IMR-90 (cell line): Measurements from ENCODE around the gene SLC25A30. TPM values are rescaled to one million over a fixed set of nuclear protein-coding genes. Genes with fewer than 3 reads are reported as not detected.

Experiments
- ATAC-seq: fragments of 200-7000 bp; cut with Tn5 transposase; 2 replicates; pipeline ENCODE4 v1.9.1; 2020; ENCODE audit warnings: low read depth, mild to moderate bottlenecking, moderate library complexity
- BruUV-seq: library from RNA; stranded (reverse); fragments of 400-500 nt; replicated peaks from 2 replicates; lab custom pipeline; 2021; lab: Mats Ljungman, UMichigan
- CTCF ChIA-PET: fragments of 300-600 bp; formaldehyde crosslinking; extraction: SDS; loops from one replicate; lab custom pipeline; 2021; ENCODE audit warnings: antibody characterized with exemption; lab: Yijun Ruan, JAX
- POLR2A ChIA-PET: fragments of 300-600 bp; sonication (Branson Sonifier 250); formaldehyde crosslinking; loops from one replicate; lab custom pipeline; 2022; ENCODE audit warnings: antibody characterized with exemption; ENCODE audit not compliant: unreplicated experiment; lab: Charles Lee
- DNase-seq: peaks from one replicate; pipeline ENCODE4 v3.0.0; 2013
- H2AFZ ChIP-seq: replicated peaks from 2 replicates; pipeline ENCODE3; 2013; ENCODE audit warnings: low read length, mild to moderate bottlenecking; ENCODE audit not compliant: poor library complexity
- H2AK5ac ChIP-seq: 2 replicates; pipeline ENCODE4 v1.6.1; 2013; ENCODE audit warnings: low read depth, low read length, inconsistent platforms
- H2AK9ac ChIP-seq: replicated peaks from 2 replicates; pipeline ENCODE3; 2013; ENCODE audit warnings: mild to moderate bottlenecking, low read depth, low read length, moderate library complexity; ENCODE audit not compliant: poor library complexity
- H2BK120ac ChIP-seq: 2 replicates; pipeline ENCODE4 v1.6.1; 2013; ENCODE audit warnings: low read depth, low read length, inconsistent platforms
- H2BK15ac ChIP-seq: 3 replicates; pipeline ENCODE4 v1.6.1; 2013; ENCODE audit warnings: low read depth, low read length, inconsistent platforms
- H2BK20ac ChIP-seq: 2 replicates; pipeline ENCODE4 v1.6.1; 2013; ENCODE audit warnings: low read depth, mild to moderate bottlenecking, inconsistent platforms, low read length, moderate library complexity
- H2BK5ac ChIP-seq: 2 replicates; pipeline ENCODE4 v1.6.1; 2013; ENCODE audit warnings: mild to moderate bottlenecking, low read depth, low read length, inconsistent platforms; ENCODE audit not compliant: poor library complexity, severe bottlenecking
- H3K14ac ChIP-seq: replicated peaks from 2 replicates; pipeline ENCODE4 v1.6.1; 2013; ENCODE audit warnings: low read depth, low read length, inconsistent platforms
- H3K18ac ChIP-seq: 2 replicates; pipeline ENCODE4 v1.6.1; 2013; ENCODE audit warnings: low read depth, low read length, control low read depth
- H3K23ac ChIP-seq: 2 replicates; pipeline ENCODE4 v1.6.1; 2013; ENCODE audit warnings: low read depth, low read length, inconsistent platforms
- H3K27ac ChIP-seq: 2 replicates; pipeline ENCODE4 v1.5.1; 2013; ENCODE audit warnings: mild to moderate bottlenecking, control low read depth, low read length; ENCODE audit not compliant: insufficient read depth
- H3K27me3 ChIP-seq: 2 replicates; pipeline ENCODE4 v1.6.1; 2013; ENCODE audit warnings: low read length; ENCODE audit not compliant: control insufficient read depth, insufficient read depth
- H3K36me3 ChIP-seq: 2 replicates; pipeline ENCODE4 v1.6.1; 2013; ENCODE audit warnings: low read length, mixed read lengths; ENCODE audit not compliant: control insufficient read depth, insufficient read depth
- H3K4ac ChIP-seq: 2 replicates; pipeline ENCODE4 v1.6.1; 2013; ENCODE audit warnings: low read depth, low read length, inconsistent platforms
- H3K4me1 ChIP-seq: 2 replicates; pipeline ENCODE4 v1.6.1; 2013; ENCODE audit warnings: low read length, mixed read lengths; ENCODE audit not compliant: control insufficient read depth, insufficient read depth
- H3K4me2 ChIP-seq: 2 replicates; pipeline ENCODE4 v1.6.1; 2013; ENCODE audit warnings: low read depth, mild to moderate bottlenecking, control low read depth, low read length, moderate library complexity
- H3K4me3 ChIP-seq: 2 replicates; pipeline ENCODE4 v1.5.1; 2013; ENCODE audit warnings: low read depth, mild to moderate bottlenecking, control low read depth, low read length, moderate library complexity; ENCODE audit not compliant: insufficient read depth
- H3K56ac ChIP-seq: 2 replicates; pipeline ENCODE4 v1.6.1; 2013; ENCODE audit warnings: low read length, inconsistent platforms; ENCODE audit not compliant: insufficient read depth; ENCODE audit errors: extremely low read depth
- H3K79me1 ChIP-seq, 2 experiments: 2 replicates each; pipeline ENCODE4 v1.6.1; 2013; ENCODE audit warnings: low read length in 2 of 2, inconsistent platforms in 1 of 2, low read depth in 1 of 2
- H3K9ac ChIP-seq: 2 replicates; pipeline ENCODE4 v1.6.1; 2013; ENCODE audit warnings: low read depth, low read length, control low read depth
- H3K9me1 ChIP-seq: 2 replicates; pipeline ENCODE4 v1.6.1; 2013; ENCODE audit warnings: low read length, inconsistent platforms; ENCODE audit not compliant: insufficient read depth
- H3K9me3 ChIP-seq: 2 replicates; pipeline ENCODE4 v1.6.1; 2013; ENCODE audit warnings: low read length; ENCODE audit not compliant: control insufficient read depth, insufficient read depth
- H4K20me1 ChIP-seq: 2 replicates; pipeline ENCODE4 v1.6.1; 2013; ENCODE audit warnings: low read length, inconsistent platforms; ENCODE audit not compliant: insufficient read depth
- H4K5ac ChIP-seq: 2 replicates; pipeline ENCODE4 v1.6.1; 2013; ENCODE audit warnings: mild to moderate bottlenecking, low read depth, low read length, control low read depth
- H4K8ac ChIP-seq, 2 experiments: 2 replicates each; pipeline ENCODE4 v1.6.1; 2013; ENCODE audit warnings: low read depth in 2 of 2, low read length in 2 of 2, control low read depth in 1 of 2, inconsistent platforms in 1 of 2
- H4K91ac ChIP-seq: 2 replicates; pipeline ENCODE4 v1.6.1; 2013; ENCODE audit warnings: low read depth, low read length, inconsistent platforms; ENCODE audit not compliant: insufficient read depth
- BHLHE40 ChIP-seq: fragments of 150-350 bp; IDR thresholded peaks from 2 replicates; pipeline ENCODE4 v1.6.1; 2016; ENCODE audit warnings: mild to moderate bottlenecking, low read depth, low read length
- CEBPB ChIP-seq: IDR thresholded peaks from 2 replicates; pipeline ENCODE4 v1.6.1; 2012; ENCODE audit warnings: low read depth, low read length, improper control_type of control experiment
- CHD1 ChIP-seq: IDR thresholded peaks from 2 replicates; pipeline ENCODE4 v1.6.1; 2012; ENCODE audit warnings: low read depth, low read length, improper control_type of control experiment
- FOS ChIP-seq: fragments of 150-350 bp; IDR thresholded peaks from 2 replicates; pipeline ENCODE4 v1.6.1; 2016; ENCODE audit warnings: low read depth, low read length
- MAFK ChIP-seq: IDR thresholded peaks from 2 replicates; pipeline ENCODE4 v1.6.1; 2012; ENCODE audit warnings: low read depth, low read length, improper control_type of control experiment
- MAZ ChIP-seq: IDR thresholded peaks from 2 replicates; pipeline ENCODE4 v1.6.1; 2012; ENCODE audit warnings: low read depth, mild to moderate bottlenecking, low read length, improper control_type of control experiment, moderate library complexity, borderline replicate concordance
- MXI1 ChIP-seq: IDR thresholded peaks from 2 replicates; pipeline ENCODE4 v1.6.1; 2012; ENCODE audit warnings: low read depth, mild to moderate bottlenecking, low read length, moderate library complexity, borderline replicate concordance
- NFE2L2 ChIP-seq: fragments of 150-350 bp; IDR thresholded peaks from 2 replicates; pipeline ENCODE4 v1.6.1; 2016; ENCODE audit warnings: low read depth, mild to moderate bottlenecking, low read length
- RAD21 ChIP-seq: IDR thresholded peaks from 2 replicates; pipeline ENCODE4 v1.6.1; 2012; ENCODE audit warnings: low read length, improper control_type of control experiment
- RCOR1 ChIP-seq: IDR thresholded peaks from 2 replicates; pipeline ENCODE4 v1.6.1; 2012; ENCODE audit warnings: mild to moderate bottlenecking, low read length, improper control_type of control experiment; ENCODE audit not compliant: insufficient replicate concordance
- RFX5 ChIP-seq: IDR thresholded peaks from 2 replicates; pipeline ENCODE4 v1.8.0; 2012; ENCODE audit warnings: low read depth, mild to moderate bottlenecking, low read length, moderate library complexity
- SMC3 ChIP-seq: fragments of 150-350 bp; IDR thresholded peaks from 2 replicates; pipeline ENCODE4 v1.6.1; 2016; ENCODE audit warnings: low read depth, mild to moderate bottlenecking, antibody characterized with exemption, low read length, moderate library complexity
- WGBS, 2 experiments: methylation state at CpG; one replicate each; pipeline versions ENCODE4 v1.1.5 to v1.1.7; 2013; ENCODE audit warnings: missing lambda C conversion rate in 2 of 2; ENCODE audit not compliant: insufficient read length in 1 of 2; ENCODE audit errors: extremely low coverage in 2 of 2; 5-methylcytosine and 5-hydroxymethylcytosine counted together
- dilution Hi-C: fragments of 300-500 bp; cut with HindIII; formaldehyde crosslinking; loops from one replicate; pipeline ENCODE4 v1.14.3; 2018; ENCODE audit warnings: low sequenced_read_pairs; ENCODE audit not compliant: unreplicated experiment
- in situ Hi-C: fragments of 300-500 bp; cut with MboI; formaldehyde crosslinking; loops from 3 replicates; pipeline ENCODE4 v1.14.3; 2019; ENCODE audit warnings: low sequenced_read_pairs, inconsistent platforms, mixed read lengths
- intact Hi-C: fragments of 100-400 bp; cut with micrococcal nuclease; formaldehyde crosslinking; loops from 2 replicates; pipeline ENCODE4 v1.10.0; 2022
- polyA plus RNA-seq, 3 experiments: library from polyadenylated mRNA; depleted of rRNA; stranded (reverse); fragments of >200 nt; gene quantifications; 2 replicates each; pipeline ENCODE4 v1.2.3, GENCODE V29; 2012; ENCODE audit warnings: low replicate concordance in 1 of 3
- total RNA-seq: library from RNA; depleted of rRNA; stranded (reverse); fragments of >200 nt; gene quantifications from 2 replicates; pipeline ENCODE4 v1.2.3, GENCODE V29; 2012
- TF ChIP-seq, protein P1 (sequence below): fragments of 150-350 bp; IDR thresholded peaks from 2 replicates; pipeline ENCODE4 v1.6.1; 2016; ENCODE audit warnings: low read depth, mild to moderate bottlenecking, low read length, moderate library complexity, borderline replicate concordance
- TF ChIP-seq, protein P2 (sequence below): fragments of 150-350 bp; IDR thresholded peaks from 2 replicates; pipeline ENCODE4 v1.6.1; 2017; ENCODE audit warnings: mild to moderate bottlenecking, antibody characterized with exemption, low read length, low read depth
- TF ChIP-seq, protein P3 (sequence below): conservative IDR thresholded peaks from 2 replicates; pipeline ENCODE4 v1.5.1; 2012; ENCODE audit warnings: mild to moderate bottlenecking, low read depth, low read length, improper control_type of control experiment

SLC25A30 gene
- total and polyA plus RNA-seq, 2 of the 4 experiments (the other 2 are of a cell fraction) = 9.9 to 19.4 TPM

DNA sequence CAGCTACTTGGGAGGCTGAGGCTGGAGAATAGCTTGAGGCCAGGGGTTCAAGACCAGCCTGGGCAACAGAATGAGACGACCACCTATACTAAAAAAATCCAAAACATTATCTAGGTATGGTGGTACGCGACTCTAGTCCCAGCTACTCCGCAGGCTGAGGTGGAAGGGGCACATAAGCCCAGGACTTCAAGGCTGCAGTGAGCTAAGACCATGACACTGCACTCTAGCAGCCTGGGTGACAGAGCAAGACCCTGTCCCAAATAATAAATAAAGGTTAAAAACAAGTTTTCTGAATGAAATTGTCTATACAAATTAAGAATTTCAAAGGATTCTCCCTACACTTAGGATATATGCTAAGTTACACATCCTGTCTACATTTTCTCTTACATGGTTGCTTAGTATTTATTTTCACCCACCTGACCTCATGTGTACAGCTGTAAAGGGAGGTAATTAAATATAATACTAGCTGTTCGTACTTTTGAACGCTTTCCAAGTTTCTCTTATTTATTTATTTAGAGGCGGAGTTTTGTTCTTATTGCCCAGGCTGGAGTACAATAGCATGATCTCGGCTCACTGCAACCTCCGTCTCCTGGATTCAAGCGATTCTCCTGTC lies 1.6 kb downstream of the SLC25A30 start:
- Histone ChIP-seq H3K9me1 (peaks cover 14% of the 10 kb centered on the region), H2BK5ac (no peak overlapping the region), H3K14ac (no peak overlapping the region), H3K4ac (peak overlapping the region; percentile 56; the same call in 1 of the 2 replicates), H3K23ac (peak overlapping the region; percentile 59; the same call in 1 of the 2 replicates), H3K18ac (no peak overlapping the region), H2AK5ac (peak overlapping the region; percentile 43; the same call in 1 of the 2 replicates), H4K8ac (peak overlapping the region in 1 of 2 experiments; percentile 40; a peak in 1 of 4 replicates), H3K27me3 (no peaks in the 10 kb centered on the region), H3K36me3 (no peaks in the 10 kb centered on the region), H3K9ac (no peak overlapping the region), H2BK120ac (no peak overlapping the region), H3K9me3 (no peaks in the 10 kb centered on the region), H2AFZ (no peak overlapping the region), H3K4me3 (0 out of 2 replicates have a peak overlapping the region, but pooled peaks have one; percentile 72), H3K4me1 (peaks cover 6% of the 10 kb centered on the region), H3K79me1 (peaks cover 8 to 26% of the 10 kb centered on the region in 2 experiments), H4K91ac (no peak overlapping the region), H2BK15ac (0 out of 3 replicates have a peak overlapping the region, but pooled peaks have one; percentile 21), H3K27ac (no peak overlapping the region; the same call in 1 of the 2 replicates), H4K20me1 (peaks cover 8% of the 10 kb centered on the region; the same call in 1 of the 2 replicates), H3K56ac (no peak overlapping the region), H3K4me2 (peak overlapping the region; percentile 80), H2BK20ac (no peak overlapping the region), H4K5ac (no peak overlapping the region), H2AK9ac (no peak overlapping the region)
- ChIA-PET POLR2A (no interaction called here), CTCF (no interaction called here)
- BruUV-seq = no TSS peak
- dilution Hi-C loops = no loop called here
- WGBS, 2 experiments = no CpG with 5 or more reads among the region's 10 CpGs
- DNase-seq (no peak), ATAC-seq (no peak)
- in situ Hi-C loops = no loop called here
- intact Hi-C loops = loop anchor here (5.0 kb wide), 2 partner anchors 51 to 76 kb away; no protein-coding TSS in a partner anchor
- no peak for TF ChIP-seq RFX5
- TF ChIP-seq CEBPB = no peak
- TF ChIP-seq, protein P1, sequence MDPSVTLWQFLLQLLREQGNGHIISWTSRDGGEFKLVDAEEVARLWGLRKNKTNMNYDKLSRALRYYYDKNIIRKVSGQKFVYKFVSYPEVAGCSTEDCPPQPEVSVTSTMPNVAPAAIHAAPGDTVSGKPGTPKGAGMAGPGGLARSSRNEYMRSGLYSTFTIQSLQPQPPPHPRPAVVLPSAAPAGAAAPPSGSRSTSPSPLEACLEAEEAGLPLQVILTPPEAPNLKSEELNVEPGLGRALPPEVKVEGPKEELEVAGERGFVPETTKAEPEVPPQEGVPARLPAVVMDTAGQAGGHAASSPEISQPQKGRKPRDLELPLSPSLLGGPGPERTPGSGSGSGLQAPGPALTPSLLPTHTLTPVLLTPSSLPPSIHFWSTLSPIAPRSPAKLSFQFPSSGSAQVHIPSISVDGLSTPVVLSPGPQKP = no peak
- no peak for TF ChIP-seq MXI1
- TF ChIP-seq, protein P2, sequence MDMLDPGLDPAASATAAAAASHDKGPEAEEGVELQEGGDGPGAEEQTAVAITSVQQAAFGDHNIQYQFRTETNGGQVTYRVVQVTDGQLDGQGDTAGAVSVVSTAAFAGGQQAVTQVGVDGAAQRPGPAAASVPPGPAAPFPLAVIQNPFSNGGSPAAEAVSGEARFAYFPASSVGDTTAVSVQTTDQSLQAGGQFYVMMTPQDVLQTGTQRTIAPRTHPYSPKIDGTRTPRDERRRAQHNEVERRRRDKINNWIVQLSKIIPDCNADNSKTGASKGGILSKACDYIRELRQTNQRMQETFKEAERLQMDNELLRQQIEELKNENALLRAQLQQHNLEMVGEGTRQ = no peak
- no peak for TF ChIP-seq MAZ
- TF ChIP-seq MAFK = no peak
- no peak for TF ChIP-seq FOS
- no peak for TF ChIP-seq CHD1
- TF ChIP-seq, protein P3, sequence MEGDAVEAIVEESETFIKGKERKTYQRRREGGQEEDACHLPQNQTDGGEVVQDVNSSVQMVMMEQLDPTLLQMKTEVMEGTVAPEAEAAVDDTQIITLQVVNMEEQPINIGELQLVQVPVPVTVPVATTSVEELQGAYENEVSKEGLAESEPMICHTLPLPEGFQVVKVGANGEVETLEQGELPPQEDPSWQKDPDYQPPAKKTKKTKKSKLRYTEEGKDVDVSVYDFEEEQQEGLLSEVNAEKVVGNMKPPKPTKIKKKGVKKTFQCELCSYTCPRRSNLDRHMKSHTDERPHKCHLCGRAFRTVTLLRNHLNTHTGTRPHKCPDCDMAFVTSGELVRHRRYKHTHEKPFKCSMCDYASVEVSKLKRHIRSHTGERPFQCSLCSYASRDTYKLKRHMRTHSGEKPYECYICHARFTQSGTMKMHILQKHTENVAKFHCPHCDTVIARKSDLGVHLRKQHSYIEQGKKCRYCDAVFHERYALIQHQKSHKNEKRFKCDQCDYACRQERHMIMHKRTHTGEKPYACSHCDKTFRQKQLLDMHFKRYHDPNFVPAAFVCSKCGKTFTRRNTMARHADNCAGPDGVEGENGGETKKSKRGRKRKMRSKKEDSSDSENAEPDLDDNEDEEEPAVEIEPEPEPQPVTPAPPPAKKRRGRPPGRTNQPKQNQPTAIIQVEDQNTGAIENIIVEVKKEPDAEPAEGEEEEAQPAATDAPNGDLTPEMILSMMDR = no peak
- TF ChIP-seq RAD21 = no peak
- no peak for TF ChIP-seq RCOR1
- no peak for TF ChIP-seq BHLHE40
- no peak for TF ChIP-seq NFE2L2
- TF ChIP-seq SMC3 = no peak
